ENCODE measurements around the gene ALK.

DNA sequence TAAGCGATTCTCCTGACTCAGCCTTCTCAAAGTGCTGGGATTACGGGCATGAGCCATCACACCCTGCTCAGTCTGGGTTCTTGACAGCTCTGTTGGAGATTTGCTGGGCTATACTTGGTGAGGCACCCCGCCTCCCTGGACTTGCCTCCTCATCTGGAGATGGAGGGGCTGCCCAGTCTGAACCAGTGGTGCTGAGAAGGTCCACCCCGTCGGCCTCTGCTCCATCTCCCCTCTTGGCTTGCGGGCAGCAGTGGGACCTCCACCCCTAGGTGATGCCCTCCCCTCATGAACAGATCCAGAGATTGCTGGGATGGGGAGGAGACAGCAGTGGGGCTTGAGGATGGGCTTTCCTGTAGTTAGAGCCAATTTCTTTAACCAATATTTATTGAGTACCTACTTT lies 685.3 kb downstream of the ALK start:
- TF ChIP-seq, protein P1, sequence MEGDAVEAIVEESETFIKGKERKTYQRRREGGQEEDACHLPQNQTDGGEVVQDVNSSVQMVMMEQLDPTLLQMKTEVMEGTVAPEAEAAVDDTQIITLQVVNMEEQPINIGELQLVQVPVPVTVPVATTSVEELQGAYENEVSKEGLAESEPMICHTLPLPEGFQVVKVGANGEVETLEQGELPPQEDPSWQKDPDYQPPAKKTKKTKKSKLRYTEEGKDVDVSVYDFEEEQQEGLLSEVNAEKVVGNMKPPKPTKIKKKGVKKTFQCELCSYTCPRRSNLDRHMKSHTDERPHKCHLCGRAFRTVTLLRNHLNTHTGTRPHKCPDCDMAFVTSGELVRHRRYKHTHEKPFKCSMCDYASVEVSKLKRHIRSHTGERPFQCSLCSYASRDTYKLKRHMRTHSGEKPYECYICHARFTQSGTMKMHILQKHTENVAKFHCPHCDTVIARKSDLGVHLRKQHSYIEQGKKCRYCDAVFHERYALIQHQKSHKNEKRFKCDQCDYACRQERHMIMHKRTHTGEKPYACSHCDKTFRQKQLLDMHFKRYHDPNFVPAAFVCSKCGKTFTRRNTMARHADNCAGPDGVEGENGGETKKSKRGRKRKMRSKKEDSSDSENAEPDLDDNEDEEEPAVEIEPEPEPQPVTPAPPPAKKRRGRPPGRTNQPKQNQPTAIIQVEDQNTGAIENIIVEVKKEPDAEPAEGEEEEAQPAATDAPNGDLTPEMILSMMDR (conservative IDR thresholded peaks at IDR 0.05 in 1 of 2, IDR thresholded peaks at IDR 0.05 in 1 of 2; ENCODE audit: low read depth in 1 of 2, low read length in 2 of 2), result no peak
- no peak for TF ChIP-seq EZH2 (IDR thresholded peaks at IDR 0.05; ENCODE audit: low read length, missing control alignments)
